Transverse colon (tissue), 3 donors: ENCODE measurements around the gene C2CD3.

Source experiments
- EP300 ChIP-seq: sonication (generic); formaldehyde crosslinking; IDR thresholded peaks from one replicate; pipeline ENCODE4 v1.6.1; 2017; ENCODE audit warnings: antibody characterized with exemption, low read depth
- POLR2A ChIP-seq: fragments of 450-650 bp; IDR thresholded peaks from one replicate; pipeline ENCODE4 v1.6.1; 2016; ENCODE audit warnings: antibody characterized with exemption, mild to moderate bottlenecking, moderate library complexity
- TF ChIP-seq, protein P1 (sequence below), 5 experiments: fragments of 200-600 bp in 3 of 5; fragments of 450-650 bp in 2 of 5; sonication (generic) in 3 of 5; IDR thresholded peaks; 1 replicate in 2 of 5; 2 replicates in 3 of 5; pipeline ENCODE4 v1.5.1; 2016 to 2017; ENCODE audit warnings: antibody characterized with exemption in 5 of 5, inconsistent platforms in 3 of 5, mild to moderate bottlenecking in 2 of 5, moderate library complexity in 1 of 5

- TF ChIP-seq, protein P1, sequence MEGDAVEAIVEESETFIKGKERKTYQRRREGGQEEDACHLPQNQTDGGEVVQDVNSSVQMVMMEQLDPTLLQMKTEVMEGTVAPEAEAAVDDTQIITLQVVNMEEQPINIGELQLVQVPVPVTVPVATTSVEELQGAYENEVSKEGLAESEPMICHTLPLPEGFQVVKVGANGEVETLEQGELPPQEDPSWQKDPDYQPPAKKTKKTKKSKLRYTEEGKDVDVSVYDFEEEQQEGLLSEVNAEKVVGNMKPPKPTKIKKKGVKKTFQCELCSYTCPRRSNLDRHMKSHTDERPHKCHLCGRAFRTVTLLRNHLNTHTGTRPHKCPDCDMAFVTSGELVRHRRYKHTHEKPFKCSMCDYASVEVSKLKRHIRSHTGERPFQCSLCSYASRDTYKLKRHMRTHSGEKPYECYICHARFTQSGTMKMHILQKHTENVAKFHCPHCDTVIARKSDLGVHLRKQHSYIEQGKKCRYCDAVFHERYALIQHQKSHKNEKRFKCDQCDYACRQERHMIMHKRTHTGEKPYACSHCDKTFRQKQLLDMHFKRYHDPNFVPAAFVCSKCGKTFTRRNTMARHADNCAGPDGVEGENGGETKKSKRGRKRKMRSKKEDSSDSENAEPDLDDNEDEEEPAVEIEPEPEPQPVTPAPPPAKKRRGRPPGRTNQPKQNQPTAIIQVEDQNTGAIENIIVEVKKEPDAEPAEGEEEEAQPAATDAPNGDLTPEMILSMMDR (IDR thresholded peaks at IDR 0.05): no peak
- TF ChIP-seq EP300: no peak
- no peak for TF ChIP-seq POLR2A
These were observed 114.9 kb downstream of the C2CD3 start for GRCh38 chr11:74055938-74056337.
